Effector CD8-positive, alpha-beta T cell (primary cell): ENCODE data around the gene CDKAL1.
"Not testable (repeated sequence)": the region's sequence is repeated elsewhere in the genome, so short reads cannot be mapped to it uniquely, and the experiment has no call there.

Experiments
- DNase-seq: peaks from one replicate; lab custom pipeline; 2025; lab: John Stamatoyannopoulos, UW

CDKAL1 gene

GRCh38 chr6:20797597-20797996, 263.3 kb downstream of the CDKAL1 start:
- DNase-seq = no peak

- DNase-seq = no peak
These were observed 266.0 kb downstream of the CDKAL1 start for GRCh38 chr6:20800229-20800628.

GRCh38 chr6:20800653-20801052, 266.4 kb downstream of the CDKAL1 start:
- no peak for DNase-seq

GRCh38 chr6:20801595-20801994, 267.3 kb downstream of the CDKAL1 start:
- DNase-seq = no peak

- no peak for DNase-seq
These were observed 268.3 kb downstream of the CDKAL1 start for GRCh38 chr6:20802596-20802995.

GRCh38 chr6:20805021-20805420, 270.8 kb downstream of the CDKAL1 start:
- DNase-seq = no peak

GRCh38 chr6:20806669-20807068, 272.4 kb downstream of the CDKAL1 start:
- no peak for DNase-seq

- no peak for DNase-seq
These were observed 274.2 kb downstream of the CDKAL1 start for GRCh38 chr6:20808439-20808838.

GRCh38 chr6:20808924-20809323, 274.7 kb downstream of the CDKAL1 start:
- DNase-seq = no peak

- DNase-seq = no peak
These were observed 276.5 kb downstream of the CDKAL1 start for GRCh38 chr6:20810727-20811108.

- DNase-seq = no peak
These were observed 277.0 kb downstream of the CDKAL1 start for GRCh38 chr6:20811109-20811761.

GRCh38 chr6:20812776-20813175, 278.5 kb downstream of the CDKAL1 start:
- no peak for DNase-seq

GRCh38 chr6:20814494-20814893, 280.2 kb downstream of the CDKAL1 start:
- no peak for DNase-seq

GRCh38 chr6:20816126-20816525, 281.9 kb downstream of the CDKAL1 start:
- no peak for DNase-seq

- no peak for DNase-seq
These were observed 283.6 kb downstream of the CDKAL1 start for GRCh38 chr6:20817806-20818320.

GRCh38 chr6:20819774-20820400, 285.6 kb downstream of the CDKAL1 start:
- no peak for DNase-seq

GRCh38 chr6:20826378-20826777, 292.1 kb downstream of the CDKAL1 start:
- DNase-seq = no peak

GRCh38 chr6:20827798-20828197, 293.5 kb downstream of the CDKAL1 start:
- DNase-seq = no peak

GRCh38 chr6:20830576-20830975, 296.3 kb downstream of the CDKAL1 start:
- DNase-seq = no peak

GRCh38 chr6:20831251-20831650, 297.0 kb downstream of the CDKAL1 start:
- DNase-seq = not testable (repeated sequence)

- no peak for DNase-seq
These were observed 299.7 kb downstream of the CDKAL1 start for GRCh38 chr6:20833881-20834515.

- DNase-seq = no peak
These were observed 301.2 kb downstream of the CDKAL1 start for GRCh38 chr6:20835315-20836010.

- DNase-seq = no peak
These were observed 302.9 kb downstream of the CDKAL1 start for GRCh38 chr6:20837189-20837588.
